NCI-H82 treated with DMSO at 0.1 percent for 48 hours (cell line): ENCODE results near the gene ACOT2.
"Not testable (repeated sequence)": the region's sequence is repeated elsewhere in the genome, so short reads cannot be mapped to it uniquely, and the experiment has no call there.

ENCODE experiments used
- DNase-seq: peaks from one replicate; lab custom pipeline; 2025; ENCODE audit not compliant: unreplicated experiment; lab: John Stamatoyannopoulos, UW

The ACOT2 gene

GRCh38 chr14:73569185-73569958 is at the start of gene ACOT2:
ACOT2 (plus strand) TSS chr14:73569213; CDS start chr14:73569241, 28 bp downstream.
- DNase-seq: peak; percentile 24

GRCh38 chr14:73521229-73521628 is 47.8 kb upstream of the ACOT2 start:
- no peak for DNase-seq

GRCh38 chr14:73524493-73524892 is 44.5 kb upstream of the ACOT2 start:
- DNase-seq: no peak

GRCh38 chr14:73526036-73526984 is 42.7 kb upstream of the ACOT2 start:
- DNase-seq: no peak

GRCh38 chr14:73529356-73529755 is 39.7 kb upstream of the ACOT2 start:
- DNase-seq: not testable (repeated sequence)

- DNase-seq: peak; percentile 78
Measured at GRCh38 chr14:73531971-73532370, 37.0 kb upstream of the ACOT2 start.

- DNase-seq: not testable (repeated sequence)
Measured at GRCh38 chr14:73537244-73538045, 31.6 kb upstream of the ACOT2 start.

- DNase-seq: not testable (repeated sequence)
Measured at GRCh38 chr14:73539017-73539416, 30.0 kb upstream of the ACOT2 start.

GRCh38 chr14:73542961-73543360 is 26.1 kb upstream of the ACOT2 start:
- not testable (repeated sequence) for DNase-seq

GRCh38 chr14:73545353-73545752 is 23.7 kb upstream of the ACOT2 start:
- not testable (repeated sequence) for DNase-seq

- DNase-seq: not testable (repeated sequence)
Measured at GRCh38 chr14:73549097-73549496, 19.9 kb upstream of the ACOT2 start.

- not testable (repeated sequence) for DNase-seq
Measured at GRCh38 chr14:73549889-73550524, 19.0 kb upstream of the ACOT2 start.

- DNase-seq: no peak
Measured at GRCh38 chr14:73553845-73554244, 15.2 kb upstream of the ACOT2 start.

GRCh38 chr14:73557201-73557600 is 11.8 kb upstream of the ACOT2 start:
- not testable (repeated sequence) for DNase-seq

- not testable (repeated sequence) for DNase-seq
Measured at GRCh38 chr14:73558238-73558637, 10.8 kb upstream of the ACOT2 start.

- DNase-seq: not testable (repeated sequence)
Measured at GRCh38 chr14:73562256-73562655, 6.8 kb upstream of the ACOT2 start.

GRCh38 chr14:73562696-73563095 is 6.3 kb upstream of the ACOT2 start:
- DNase-seq: not testable (repeated sequence)

- DNase-seq: not testable (repeated sequence)
Measured at GRCh38 chr14:73566431-73566830, 2.6 kb upstream of the ACOT2 start.

GRCh38 chr14:73566935-73567334 is 2.1 kb upstream of the ACOT2 start:
- DNase-seq: not testable (repeated sequence)

- no peak for DNase-seq
Measured at GRCh38 chr14:73567358-73567757, 1.7 kb upstream of the ACOT2 start.
